ENCODE results near the gene ATP6V0D1. TPM values are rescaled to one million over a fixed set of nuclear protein-coding genes. Genes with fewer than 3 reads are reported as not detected.
A peak's percentile ranks its signal among the peaks of the same experiment; 100 is the strongest.
"Not testable (repeated sequence)": the region's sequence is repeated elsewhere in the genome, so short reads cannot be mapped to it uniquely, and the experiment has no call there.

ATP6V0D1 gene
- polyA plus RNA-seq (2013, experiment 1 of 2; ENCODE audit: insufficient read length), result 93.0 TPM
- 93.2 TPM for polyA plus RNA-seq (2013, experiment 2 of 2; ENCODE audit: insufficient read length)

GRCh38 chr16:67480833-67481560, at the start of gene ATP6V0D1:
TSS of gene ATP6V0D1 (minus strand) at chr16:67481157. CDS start at chr16:67481086, 71 bp downstream.
- peak; percentile 98 for DNase-seq

- peak; percentile 73 for DNase-seq
Observed at GRCh38 chr16:67530013-67530939, 49.3 kb upstream of the ATP6V0D1 start.

- no peak for DNase-seq
Observed at GRCh38 chr16:67529582-67530012, 48.6 kb upstream of the ATP6V0D1 start.

GRCh38 chr16:67528870-67529581, 48.1 kb upstream of the ATP6V0D1 start:
- DNase-seq, result no peak

- peak; percentile 47 for DNase-seq
Observed at GRCh38 chr16:67528222-67528869, 47.4 kb upstream of the ATP6V0D1 start, which contains the start of gene RIPOR1. TSS of gene RIPOR1 (plus strand) at chr16:67528829. CDS start at chr16:67538447, 9,618 bp downstream.

- no peak for DNase-seq
Observed at GRCh38 chr16:67526149-67526791, 45.3 kb upstream of the ATP6V0D1 start.

GRCh38 chr16:67525176-67525860, 44.4 kb upstream of the ATP6V0D1 start:
- DNase-seq, result peak; percentile 54

- peak; percentile 96 for DNase-seq
Observed at GRCh38 chr16:67521095-67521804, 40.3 kb upstream of the ATP6V0D1 start.

GRCh38 chr16:67519242-67519641, 38.3 kb upstream of the ATP6V0D1 start:
- no peak for DNase-seq

- no peak for DNase-seq
Observed at GRCh38 chr16:67518676-67519075, 37.7 kb upstream of the ATP6V0D1 start.

GRCh38 chr16:67517661-67518423, 36.9 kb upstream of the ATP6V0D1 start:
- DNase-seq, result no peak

- DNase-seq, result no peak
Observed at GRCh38 chr16:67517155-67517445, 36.1 kb upstream of the ATP6V0D1 start.

GRCh38 chr16:67516296-67517154, 35.6 kb upstream of the ATP6V0D1 start:
- DNase-seq, result peak; percentile 69

- DNase-seq, result peak; percentile 81
Observed at GRCh38 chr16:67514382-67514828, 33.4 kb upstream of the ATP6V0D1 start.

GRCh38 chr16:67513892-67514291, 32.9 kb upstream of the ATP6V0D1 start:
- DNase-seq, result not testable (repeated sequence)

GRCh38 chr16:67509016-67509415, 28.1 kb upstream of the ATP6V0D1 start:
- DNase-seq, result no peak

- DNase-seq, result no peak
Observed at GRCh38 chr16:67506468-67506867, 25.5 kb upstream of the ATP6V0D1 start.

Measured in fibroblast of skin of scalp (primary cell).